Choroid plexus epithelial cell (primary cell): ENCODE measurements around the gene OR10A2.
"Not testable (repeated sequence)": the region's sequence is repeated elsewhere in the genome, so short reads cannot be mapped to it uniquely, and the experiment has no call there.

ENCODE experiments used
- DNase-seq: peaks from one replicate; pipeline ENCODE4 v3.0.0-alpha.2; 2010; ENCODE audit warnings: low read depth
- H3K4me3 ChIP-seq: 2 replicates; pipeline ENCODE4 v1.5.1; 2011; ENCODE audit warnings: low read depth, mild to moderate bottlenecking, control low read depth, low read length, moderate library complexity
- TF ChIP-seq, protein P1 (sequence below): conservative IDR thresholded peaks from 2 replicates; pipeline ENCODE4 v1.5.1; 2011; ENCODE audit warnings: low read depth, mild to moderate bottlenecking, control low read depth, inconsistent platforms, low read length, moderate library complexity

Gene OR10A2

GRCh38 chr11:6876325-6876724, 13.5 kb downstream of the OR10A2 start, which contains the start of gene OR10A4:
Gene OR10A4 (plus strand): TSS chr11:6876625. CDS start chr11:6876648, 23 bp downstream.
- no peak within 1 kb of the TSS for H3K4me3 ChIP-seq
- TF ChIP-seq, protein P1, sequence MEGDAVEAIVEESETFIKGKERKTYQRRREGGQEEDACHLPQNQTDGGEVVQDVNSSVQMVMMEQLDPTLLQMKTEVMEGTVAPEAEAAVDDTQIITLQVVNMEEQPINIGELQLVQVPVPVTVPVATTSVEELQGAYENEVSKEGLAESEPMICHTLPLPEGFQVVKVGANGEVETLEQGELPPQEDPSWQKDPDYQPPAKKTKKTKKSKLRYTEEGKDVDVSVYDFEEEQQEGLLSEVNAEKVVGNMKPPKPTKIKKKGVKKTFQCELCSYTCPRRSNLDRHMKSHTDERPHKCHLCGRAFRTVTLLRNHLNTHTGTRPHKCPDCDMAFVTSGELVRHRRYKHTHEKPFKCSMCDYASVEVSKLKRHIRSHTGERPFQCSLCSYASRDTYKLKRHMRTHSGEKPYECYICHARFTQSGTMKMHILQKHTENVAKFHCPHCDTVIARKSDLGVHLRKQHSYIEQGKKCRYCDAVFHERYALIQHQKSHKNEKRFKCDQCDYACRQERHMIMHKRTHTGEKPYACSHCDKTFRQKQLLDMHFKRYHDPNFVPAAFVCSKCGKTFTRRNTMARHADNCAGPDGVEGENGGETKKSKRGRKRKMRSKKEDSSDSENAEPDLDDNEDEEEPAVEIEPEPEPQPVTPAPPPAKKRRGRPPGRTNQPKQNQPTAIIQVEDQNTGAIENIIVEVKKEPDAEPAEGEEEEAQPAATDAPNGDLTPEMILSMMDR, result no peak
- no peak for DNase-seq

DNA sequence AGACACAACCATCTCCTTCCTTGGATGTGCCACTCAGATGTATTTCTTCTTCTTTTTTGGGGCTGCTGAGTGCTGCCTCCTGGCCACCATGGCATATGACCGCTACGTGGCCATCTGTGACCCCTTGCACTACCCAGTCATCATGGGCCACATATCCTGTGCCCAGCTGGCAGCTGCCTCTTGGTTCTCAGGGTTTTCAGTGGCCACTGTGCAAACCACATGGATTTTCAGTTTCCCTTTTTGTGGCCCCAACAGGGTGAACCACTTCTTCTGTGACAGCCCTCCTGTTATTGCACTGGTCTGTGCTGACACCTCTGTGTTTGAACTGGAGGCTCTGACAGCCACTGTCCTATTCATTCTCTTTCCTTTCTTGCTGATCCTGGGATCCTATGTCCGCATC, 14.1 kb downstream of the OR10A2 start:
- no peak overlapping the region for H3K4me3 ChIP-seq
- TF ChIP-seq, protein P1, result no peak
- DNase-seq, result no peak

GRCh38 chr11:6882751-6883150, 19.9 kb downstream of the OR10A2 start:
- DNase-seq, result no peak
- TF ChIP-seq, protein P1, result no peak
- H3K4me3 ChIP-seq, result no peak overlapping the region

DNA sequence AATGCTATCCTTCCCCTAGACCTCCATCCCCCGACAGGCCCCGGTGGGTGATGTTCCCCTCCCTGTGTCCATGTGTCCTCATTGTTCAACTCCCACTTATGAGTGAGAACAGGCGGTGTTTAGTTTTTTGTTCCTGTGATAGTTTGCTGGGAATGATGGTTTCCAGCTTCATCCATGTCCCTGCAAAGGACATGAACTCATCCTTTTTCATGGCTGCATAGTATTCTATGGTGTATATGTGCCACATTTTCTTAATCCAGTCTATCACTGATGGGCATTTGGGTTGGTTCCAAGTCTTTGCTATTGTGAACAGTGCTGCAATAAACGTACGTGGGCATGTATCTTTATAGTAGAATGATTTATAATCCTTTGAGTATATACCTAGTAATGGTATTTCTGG, 24.9 kb downstream of the OR10A2 start:
- not testable (repeated sequence) for DNase-seq, H3K4me3 ChIP-seq

GRCh38 chr11:6888830-6889229, 26.0 kb downstream of the OR10A2 start:
- no peak for DNase-seq
- TF ChIP-seq, protein P1, result no peak
- no peak overlapping the region for H3K4me3 ChIP-seq

GRCh38 chr11:6889835-6890234, 27.0 kb downstream of the OR10A2 start:
- no peak overlapping the region for H3K4me3 ChIP-seq
- no peak for DNase-seq
- TF ChIP-seq, protein P1, result no peak

DNA sequence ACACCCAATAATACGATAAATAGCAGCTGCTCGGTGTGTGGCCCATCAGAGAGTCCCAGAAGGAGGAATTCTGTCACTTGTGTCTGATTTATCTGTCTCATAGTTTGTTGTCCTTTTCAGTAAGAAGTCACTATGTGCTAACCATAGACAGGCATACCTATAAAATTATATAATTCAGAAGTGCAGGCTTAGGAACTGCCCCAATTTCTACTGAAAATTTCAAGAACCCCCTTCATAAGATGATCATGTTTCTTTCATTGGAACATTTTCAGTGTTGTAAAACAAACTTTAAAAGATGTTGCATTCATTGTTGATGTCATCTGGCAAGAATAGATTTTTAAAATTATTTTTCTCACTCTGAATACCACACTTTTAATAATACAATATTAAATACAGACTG, 29.5 kb downstream of the OR10A2 start, which contains the start of gene OR2D2:
TSS of gene OR2D2 (minus strand) at position 101 of the 400 bp plus-strand sequence. CDS start at position 101, 0 bp downstream.
- TF ChIP-seq, protein P1, result no peak
- no peak within 1 kb of the TSS for H3K4me3 ChIP-seq
- DNase-seq, result no peak
